ENCODE data around the gene PRDM15. TPM values are rescaled to one million over a fixed set of nuclear protein-coding genes. Genes with fewer than 3 reads are reported as not detected.

PRDM15 gene
- polyA plus RNA-seq, 1 donor (not counting 4 experiments of a cell fraction or from before 2014, with no cell fraction given): 5.2 TPM

- dilution Hi-C loops (cut with MboI; ENCODE audit: extremely low pct_ligation_motif_present, low sequenced_read_pairs): no loop called here
- no peak for DNase-seq (ENCODE audit: low read depth, low spot score)
- Histone ChIP-seq H2AFZ (ENCODE audit: control insufficient read depth, low read length) (no peak overlapping the region), H3K4me1 (ENCODE audit: control insufficient read depth, extremely low read depth, insufficient read depth, low read length) (peaks cover 29% of the 10 kb centered on the region), H3K4me3 (ENCODE audit: control insufficient read depth in 2 of 3, extremely low read depth in 1 of 3, insufficient read depth in 2 of 3, low read depth in 1 of 3, low read length in 3 of 3) (no peak overlapping the region), H3K4me2 (ENCODE audit: control insufficient read depth, extremely low read depth, insufficient read depth, low read depth, low read length) (no peak overlapping the region), H3K36me3 (ENCODE audit: control insufficient read depth in 2 of 2, extremely low read depth in 1 of 2, insufficient read depth in 2 of 2, low read length in 2 of 2) (peaks cover 0 to 3% of the 10 kb centered on the region in 2 experiments), H3K9ac (ENCODE audit: control insufficient read depth, extremely low read depth, insufficient read depth, low read length) (no peak overlapping the region), H3K9me1 (ENCODE audit: control insufficient read depth, extremely low read depth, insufficient read depth, low read length) (no peaks in the 10 kb centered on the region), H3K9me3 (ENCODE audit: control insufficient read depth, low read depth, low read length) (no peaks in the 10 kb centered on the region), H3K27ac (ENCODE audit: control insufficient read depth, insufficient read depth, low read length) (no peak overlapping the region), H3K79me2 (ENCODE audit: control insufficient read depth, insufficient read depth, low read length) (peaks cover 24% of the 10 kb centered on the region), H4K20me1 (ENCODE audit: control insufficient read depth, extremely low read depth, insufficient read depth, low read length) (peaks cover 15% of the 10 kb centered on the region), H3K27me3 (ENCODE audit: control insufficient read depth, extremely low read depth, insufficient read depth, low read length) (no peaks in the 10 kb centered on the region)
- TF ChIP-seq EZH2 (IDR thresholded peaks at IDR 0.05; ENCODE audit: low read length) (no peak), CTCF (optimal IDR thresholded peaks at IDR 0.05 in 1 of 3, IDR thresholded peaks at IDR 0.05 in 1 of 3, conservative IDR thresholded peaks at IDR 0.05 in 1 of 3; ENCODE audit: extremely low read depth in 1 of 3, insufficient read depth in 2 of 3, low read length in 3 of 3) (no peak)
- FAIRE-seq: no peak
Observed at GRCh38 chr21:41769521-41769920, 109.6 kb downstream of the PRDM15 start.

- no peak for FAIRE-seq
- no peaks in the 10 kb centered on the region for H3K9me3 ChIP-seq (ENCODE audit: control insufficient read depth, low read depth, low read length)
- H3K36me3 ChIP-seq (ENCODE audit: control insufficient read depth in 2 of 2, extremely low read depth in 1 of 2, insufficient read depth in 2 of 2, low read length in 2 of 2): peaks cover 0 to 4% of the 10 kb centered on the region in 2 experiments
- peak overlapping the region; percentile 10 to 80 (median 79) for H3K4me3 ChIP-seq (ENCODE audit: control insufficient read depth in 2 of 3, extremely low read depth in 1 of 3, insufficient read depth in 2 of 3, low read depth in 1 of 3, low read length in 3 of 3)
- H3K27ac ChIP-seq (ENCODE audit: control insufficient read depth, insufficient read depth, low read length): peak overlapping the region; percentile 94
- H2AFZ ChIP-seq (ENCODE audit: control insufficient read depth, low read length): no peak overlapping the region
- peaks cover 33% of the 10 kb centered on the region for H3K4me1 ChIP-seq (ENCODE audit: control insufficient read depth, extremely low read depth, insufficient read depth, low read length)
- TF ChIP-seq CTCF (optimal IDR thresholded peaks at IDR 0.05 in 1 of 3, IDR thresholded peaks at IDR 0.05 in 1 of 3, conservative IDR thresholded peaks at IDR 0.05 in 1 of 3; ENCODE audit: extremely low read depth in 1 of 3, insufficient read depth in 2 of 3, low read length in 3 of 3) (no peak), EZH2 (IDR thresholded peaks at IDR 0.05; ENCODE audit: low read length) (no peak)
- peaks cover 28% of the 10 kb centered on the region for H3K79me2 ChIP-seq (ENCODE audit: control insufficient read depth, insufficient read depth, low read length)
- peaks cover 19% of the 10 kb centered on the region for H4K20me1 ChIP-seq (ENCODE audit: control insufficient read depth, extremely low read depth, insufficient read depth, low read length)
- dilution Hi-C loops (cut with MboI; ENCODE audit: extremely low pct_ligation_motif_present, low sequenced_read_pairs): no loop called here
- no peaks in the 10 kb centered on the region for H3K27me3 ChIP-seq (ENCODE audit: control insufficient read depth, extremely low read depth, insufficient read depth, low read length)
- peaks cover 4% of the 10 kb centered on the region for H3K9me1 ChIP-seq (ENCODE audit: control insufficient read depth, extremely low read depth, insufficient read depth, low read length)
- DNase-seq (ENCODE audit: low read depth, low spot score): no peak
- peak overlapping the region; percentile 97 for H3K9ac ChIP-seq (ENCODE audit: control insufficient read depth, extremely low read depth, insufficient read depth, low read length)
- H3K4me2 ChIP-seq (ENCODE audit: control insufficient read depth, extremely low read depth, insufficient read depth, low read depth, low read length): peak overlapping the region; percentile 95
Observed at GRCh38 chr21:41769111-41769510, 110.0 kb downstream of the PRDM15 start.
